Fibroblast of lung (primary cell): Measurements from ENCODE around the gene PTRH1.

Experiments used
- EZH2 ChIP-seq: IDR thresholded peaks from 2 replicates; pipeline ENCODE4 v1.5.1; 2012; ENCODE audit warnings: low read length, control low read depth, mild to moderate bottlenecking; ENCODE audit errors: missing control alignments
- TF ChIP-seq, protein P1 (sequence below), 2 donors: IDR thresholded peaks in 1 of 2; conservative IDR thresholded peaks in 1 of 2; 1 replicate in 1 of 2; 2 replicates in 1 of 2; pipeline ENCODE4 v1.5.1; 2011 to 2012; ENCODE audit warnings: low read length in 2 of 2, control low read depth in 1 of 2, inconsistent platforms in 1 of 2, low read depth in 1 of 2, mild to moderate bottlenecking in 1 of 2

DNA sequence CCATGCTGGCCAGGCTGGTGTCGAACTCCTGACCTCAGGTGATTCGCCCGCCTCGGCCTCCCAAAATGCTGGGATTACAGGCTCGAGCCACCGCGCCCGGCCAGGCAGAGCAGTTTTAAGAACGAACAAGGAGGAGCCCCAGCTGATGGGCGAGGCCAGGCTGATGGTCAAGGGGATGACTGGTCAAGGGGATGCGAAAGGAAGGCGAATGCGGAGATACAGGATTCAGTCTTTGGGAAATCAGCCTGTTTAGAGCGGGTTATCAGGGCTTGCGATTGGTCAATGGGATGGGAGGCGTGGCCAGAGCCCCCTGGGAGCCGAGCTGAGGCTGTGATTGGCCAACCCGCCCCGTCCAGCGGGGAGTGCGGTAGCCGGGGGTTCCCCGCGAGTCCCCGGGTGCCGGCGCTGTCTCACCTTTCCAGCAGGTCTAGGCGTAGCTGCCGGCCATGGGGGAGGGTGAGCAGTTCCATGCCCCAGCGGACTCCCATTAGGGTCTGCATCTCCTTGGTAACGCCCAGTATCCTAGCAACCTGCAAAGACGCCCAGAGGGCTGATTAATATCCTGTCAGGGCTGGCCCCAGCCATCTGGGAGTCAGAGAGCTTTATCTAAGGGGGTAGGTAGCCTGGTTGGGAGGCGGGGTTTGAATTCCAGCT, 27.1 kb upstream of the PTRH1 start:
- TF ChIP-seq, protein P1, sequence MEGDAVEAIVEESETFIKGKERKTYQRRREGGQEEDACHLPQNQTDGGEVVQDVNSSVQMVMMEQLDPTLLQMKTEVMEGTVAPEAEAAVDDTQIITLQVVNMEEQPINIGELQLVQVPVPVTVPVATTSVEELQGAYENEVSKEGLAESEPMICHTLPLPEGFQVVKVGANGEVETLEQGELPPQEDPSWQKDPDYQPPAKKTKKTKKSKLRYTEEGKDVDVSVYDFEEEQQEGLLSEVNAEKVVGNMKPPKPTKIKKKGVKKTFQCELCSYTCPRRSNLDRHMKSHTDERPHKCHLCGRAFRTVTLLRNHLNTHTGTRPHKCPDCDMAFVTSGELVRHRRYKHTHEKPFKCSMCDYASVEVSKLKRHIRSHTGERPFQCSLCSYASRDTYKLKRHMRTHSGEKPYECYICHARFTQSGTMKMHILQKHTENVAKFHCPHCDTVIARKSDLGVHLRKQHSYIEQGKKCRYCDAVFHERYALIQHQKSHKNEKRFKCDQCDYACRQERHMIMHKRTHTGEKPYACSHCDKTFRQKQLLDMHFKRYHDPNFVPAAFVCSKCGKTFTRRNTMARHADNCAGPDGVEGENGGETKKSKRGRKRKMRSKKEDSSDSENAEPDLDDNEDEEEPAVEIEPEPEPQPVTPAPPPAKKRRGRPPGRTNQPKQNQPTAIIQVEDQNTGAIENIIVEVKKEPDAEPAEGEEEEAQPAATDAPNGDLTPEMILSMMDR (conservative IDR thresholded peaks at IDR 0.05 in 1 of 2, IDR thresholded peaks at IDR 0.05 in 1 of 2; ENCODE audit: low read depth in 1 of 2, low read length in 2 of 2) = no peak
- no peak for TF ChIP-seq EZH2
